ENCODE data around the gene DNM3.

- TF ChIP-seq CTCF (IDR thresholded peaks at IDR 0.05; ENCODE audit: insufficient read depth, low read depth, low read length) (no peak), EZH2 (IDR thresholded peaks at IDR 0.05; ENCODE audit: insufficient read depth, low read length) (no peak)
Observed at GRCh38 chr1:171998711-171999110, 157.4 kb downstream of the DNM3 start.
